ENCODE measurements around the gene MON1A.

The MON1A gene

DNA sequence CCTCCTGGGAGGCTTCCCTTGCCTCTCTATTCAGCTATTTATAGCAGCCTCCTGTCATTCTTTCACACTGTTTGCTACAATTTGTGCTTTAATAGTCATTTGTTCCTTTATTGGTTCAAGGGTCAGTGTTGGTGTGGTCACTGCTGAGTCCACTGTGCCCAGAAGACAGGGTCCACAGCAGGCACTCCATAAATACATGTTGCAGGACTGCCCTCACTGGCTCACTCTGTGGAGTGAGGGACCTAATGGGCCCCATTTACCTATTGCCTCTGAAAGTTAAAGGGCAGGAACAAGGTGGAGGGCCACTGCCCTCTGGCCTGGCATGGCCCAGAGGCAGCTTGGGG, 42.7 kb downstream of the MON1A start:
- DNase-seq, result no peak

DNA sequence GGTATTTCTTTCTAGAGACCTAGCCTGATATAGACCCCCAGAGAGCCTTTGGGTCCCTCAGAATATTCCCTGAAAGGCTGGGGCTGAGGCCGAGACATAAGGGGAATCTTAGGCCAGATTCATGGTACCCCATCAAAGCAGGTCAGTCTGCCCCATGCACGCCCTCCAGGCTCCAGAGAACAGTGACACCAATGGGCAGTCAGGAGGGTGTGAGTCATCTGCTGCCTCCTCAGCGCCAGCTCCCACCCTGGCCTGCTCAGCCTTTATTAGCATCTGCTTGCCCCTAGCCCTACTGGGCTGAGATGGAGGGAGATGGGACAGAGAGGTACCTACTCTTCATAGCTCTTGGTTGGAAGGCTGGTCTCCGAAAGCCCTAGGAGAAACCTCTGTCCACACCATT, 45.6 kb downstream of the MON1A start:
- DNase-seq, result no peak

DNA sequence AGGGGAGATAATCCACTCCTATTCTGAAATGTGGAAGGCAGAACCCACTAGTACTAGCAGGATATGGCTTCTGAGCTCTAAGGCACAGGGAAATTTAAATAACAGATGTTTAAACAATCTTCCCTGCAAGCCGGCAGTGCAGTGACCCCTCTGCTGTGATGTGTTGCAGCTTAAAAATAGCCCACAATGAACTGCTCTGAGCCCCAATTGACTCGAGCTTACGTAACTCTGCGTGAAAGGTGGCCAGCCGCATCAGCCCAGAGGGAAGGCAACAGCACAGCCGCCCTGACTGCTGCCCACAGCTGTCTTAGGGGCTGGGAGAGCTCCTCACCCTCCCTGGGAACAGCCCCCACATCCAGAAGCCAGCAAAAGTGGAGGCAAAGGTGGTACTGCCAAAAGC, 47.4 kb downstream of the MON1A start:
- DNase-seq, result no peak

DNA sequence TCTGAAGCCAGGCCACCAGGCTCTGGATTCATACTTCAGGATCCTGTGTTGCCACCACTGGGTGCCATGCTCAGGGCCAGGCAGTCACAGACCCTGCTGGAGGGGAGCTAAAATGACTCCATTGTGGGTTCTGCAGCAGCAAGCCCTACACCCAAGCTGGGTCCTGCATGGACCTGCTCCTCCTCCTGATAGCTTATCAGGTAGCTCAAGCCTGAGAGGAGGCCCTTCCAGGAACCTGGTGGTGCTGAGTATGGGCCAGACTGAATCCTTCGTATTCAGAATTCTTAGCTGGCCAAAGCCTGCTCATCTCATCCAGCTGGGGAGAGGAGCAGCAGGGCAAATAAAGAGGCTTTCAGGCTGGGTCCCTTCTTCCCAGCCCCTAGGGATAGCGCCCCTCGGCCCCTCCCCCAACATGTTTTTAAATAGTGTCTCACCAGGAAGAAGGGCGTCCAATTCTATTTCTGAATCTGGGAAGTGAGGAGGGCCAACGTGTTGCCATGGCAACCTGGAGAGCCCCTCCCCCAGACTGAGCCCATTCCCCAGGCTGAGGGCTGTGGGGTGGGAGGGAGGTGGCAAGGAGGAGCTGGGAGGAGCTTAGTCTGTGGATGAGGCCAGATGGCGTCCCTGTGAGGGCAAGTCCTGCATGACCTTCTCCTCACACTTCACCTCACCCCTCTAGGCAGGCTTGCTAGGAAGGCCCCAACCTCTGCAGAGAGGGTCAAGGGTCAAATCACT, 48.9 kb downstream of the MON1A start:
- DNase-seq, result no peak

DNA sequence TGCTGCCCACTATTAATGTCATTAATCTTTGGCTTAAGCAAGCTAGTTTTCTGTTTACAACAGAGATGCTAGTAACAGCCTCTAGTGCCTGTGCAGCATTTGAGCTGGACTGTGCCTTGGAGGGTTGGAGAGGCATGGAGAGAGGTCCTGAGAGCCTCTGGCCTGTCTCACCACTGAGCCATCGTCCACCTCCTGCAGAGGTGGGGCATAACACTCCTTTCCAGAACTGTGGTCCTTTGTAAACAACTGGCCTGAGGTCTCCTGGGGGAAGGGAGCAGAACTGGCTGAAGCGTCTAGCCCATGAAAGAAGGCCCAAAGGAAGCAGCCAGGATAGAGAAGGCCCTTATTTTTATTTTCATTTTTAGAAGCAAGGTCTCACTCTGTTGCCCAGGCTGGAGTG, 49.9 kb downstream of the MON1A start:
- no peak for DNase-seq

DNA sequence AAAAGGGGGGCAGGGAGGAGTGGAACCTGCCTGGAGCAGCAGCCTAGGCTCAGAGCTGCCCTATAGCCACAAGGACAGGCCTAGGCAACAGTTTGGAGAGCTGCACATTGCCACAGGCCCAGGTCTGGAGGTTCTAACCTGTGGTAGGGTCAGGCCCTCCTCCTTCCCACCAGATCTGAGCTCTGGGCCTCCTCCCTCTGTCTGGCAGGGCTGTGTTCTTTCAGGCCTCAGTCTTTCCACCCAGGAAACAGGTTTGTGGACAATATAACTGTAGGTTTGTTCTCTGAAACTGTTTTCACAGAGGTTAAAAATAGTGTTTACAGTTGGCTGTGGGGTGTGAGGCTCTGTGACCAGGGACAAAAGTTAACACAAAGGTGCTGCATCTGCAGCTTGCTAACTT, 50.9 kb downstream of the MON1A start:
- no peak for DNase-seq

DNA sequence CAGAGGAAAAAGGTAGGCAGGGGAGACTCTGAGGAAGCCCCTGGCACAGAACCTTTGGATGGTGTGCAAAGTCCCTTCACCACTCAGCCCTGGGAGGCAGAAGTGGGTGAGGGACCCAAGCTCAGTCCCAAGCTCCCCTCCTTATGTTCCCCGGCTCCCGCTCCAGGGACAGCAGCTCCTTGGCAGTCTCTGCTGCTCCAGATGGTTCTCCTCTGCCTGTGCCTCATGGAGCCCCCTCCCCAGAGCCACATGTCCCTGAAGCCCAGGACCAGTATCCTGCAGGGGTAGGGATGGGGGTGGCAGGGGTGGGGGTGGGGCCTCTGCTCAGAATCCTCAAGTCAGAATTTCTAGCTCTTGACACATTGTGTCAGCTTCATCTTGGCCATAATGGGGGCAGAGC, 51.9 kb downstream of the MON1A start:
- DNase-seq, result no peak

DNA sequence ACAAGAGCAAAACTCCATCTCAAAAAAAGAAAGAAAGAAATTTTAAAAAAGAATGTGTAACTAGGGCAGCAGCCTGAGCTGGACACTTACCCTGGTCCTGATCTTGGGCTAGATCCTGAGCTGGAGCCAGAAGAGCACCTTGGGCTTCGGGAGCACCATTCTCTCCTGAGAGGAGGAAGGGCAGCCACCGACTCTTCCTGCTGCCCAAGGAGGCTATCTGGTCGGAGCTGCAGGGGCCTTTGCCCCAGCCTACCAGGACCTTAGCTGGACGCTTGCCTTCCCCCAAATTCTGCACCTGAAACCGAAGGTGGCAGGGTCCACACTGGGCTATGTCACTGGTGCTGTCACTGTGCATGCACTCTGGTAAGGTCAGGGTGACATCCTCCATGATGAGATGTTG, 53.0 kb downstream of the MON1A start:
- no peak for DNase-seq

DNA sequence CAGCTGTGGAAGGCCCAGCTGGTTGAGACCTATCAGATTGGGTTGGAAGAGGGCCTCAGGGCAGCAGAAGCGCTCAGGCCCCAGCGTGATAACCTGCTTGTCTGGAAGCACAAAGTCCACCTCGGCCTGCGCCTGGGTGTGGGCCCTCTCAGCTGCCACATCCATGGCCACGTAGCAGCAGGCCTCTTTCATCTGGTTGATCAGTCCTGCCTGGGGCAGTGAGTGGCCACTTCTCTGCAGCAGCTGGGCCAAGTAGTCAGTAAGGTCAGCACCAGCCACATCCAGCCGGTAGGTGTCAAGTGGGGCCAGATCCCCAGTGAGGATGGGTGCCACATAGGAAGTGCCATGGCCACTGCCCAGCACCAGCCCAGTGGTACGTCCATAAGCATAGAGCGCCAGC, 56.0 kb downstream of the MON1A start:
- DNase-seq, result no peak

DNA sequence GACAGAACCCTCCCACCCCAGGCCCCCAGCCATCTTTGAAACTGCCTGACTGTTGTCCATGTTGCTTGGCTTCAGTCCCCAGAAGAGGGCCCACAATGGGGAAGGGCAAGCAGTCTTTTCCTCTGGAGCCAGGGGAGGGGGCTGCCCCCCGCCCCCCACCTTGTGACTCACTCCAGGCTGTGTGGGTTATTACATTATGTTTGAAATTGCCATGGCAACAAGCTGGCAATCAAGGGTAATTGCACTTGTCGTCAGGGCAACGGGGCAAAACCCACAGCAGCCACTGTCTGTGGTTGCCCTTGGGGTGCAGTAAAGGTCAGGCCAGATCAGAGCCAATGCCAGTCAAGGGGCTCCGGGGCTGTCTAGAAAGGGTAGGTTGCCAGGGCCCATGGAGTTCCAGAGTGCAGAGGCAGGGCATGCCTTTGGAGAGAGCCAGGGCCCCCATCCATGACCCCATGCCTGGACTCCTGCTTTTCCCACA, 56.8 kb downstream of the MON1A start:
- no peak for DNase-seq

DNA sequence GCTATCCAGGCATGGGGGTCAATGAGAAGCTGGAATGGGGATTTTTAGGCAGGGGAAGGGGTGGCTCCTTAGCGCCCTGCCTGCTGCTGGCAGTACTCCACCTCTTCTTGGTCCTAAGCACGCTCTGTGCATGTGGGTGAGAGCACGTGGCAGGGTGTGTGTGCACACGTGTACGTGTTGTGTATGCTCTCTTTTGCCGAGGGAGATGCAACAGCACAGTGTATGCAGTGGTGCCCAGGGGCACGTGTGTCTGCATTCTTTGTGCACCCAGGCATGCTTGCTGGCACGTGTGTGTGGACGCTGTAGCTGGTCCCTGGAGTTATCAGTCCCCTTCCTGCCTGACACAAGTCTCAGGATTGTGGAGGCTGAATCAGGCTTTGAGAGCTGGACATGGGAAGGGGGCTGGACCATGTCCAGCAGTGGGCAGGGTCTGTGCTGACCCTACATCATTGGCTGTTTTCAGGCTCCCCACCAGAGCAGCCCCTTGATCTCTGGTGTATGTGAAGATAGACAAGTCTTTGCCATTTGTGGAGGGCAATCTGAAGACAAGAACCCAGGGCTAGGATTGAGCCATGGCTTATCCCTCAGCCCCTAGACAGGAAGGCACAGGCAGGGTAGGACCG, 58.0 kb downstream of the MON1A start:
- no peak for DNase-seq

DNA sequence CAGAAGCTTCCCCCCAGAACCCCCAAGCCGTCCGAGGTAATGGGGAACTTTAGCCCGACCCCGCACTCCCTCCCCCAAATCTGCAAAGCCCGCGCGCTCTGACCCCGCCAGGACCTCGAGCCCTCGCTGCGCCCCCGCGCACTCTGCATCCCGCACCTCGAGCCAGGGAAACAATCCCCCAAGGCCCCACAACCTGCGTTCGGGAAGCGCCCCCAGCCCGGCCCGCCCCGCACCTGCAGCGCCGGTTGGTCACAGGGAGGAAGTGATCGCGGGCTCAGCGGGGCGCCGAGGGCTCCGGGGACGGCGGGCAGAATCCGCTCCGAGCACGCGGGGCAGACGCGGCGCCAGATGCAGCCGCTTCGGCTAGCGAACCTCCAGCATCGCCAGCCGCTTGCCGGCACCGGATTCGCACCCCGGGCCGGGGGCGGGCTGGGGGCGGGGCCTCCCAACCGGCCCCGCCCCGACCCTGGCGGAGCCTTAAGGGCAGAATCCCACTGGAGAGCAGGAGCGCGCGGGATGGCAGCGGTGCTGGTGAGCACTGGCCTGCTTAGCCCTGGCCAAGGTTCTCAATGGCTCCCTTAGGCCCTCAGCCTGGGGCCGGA, 60.0 kb downstream of the MON1A start, which contains the start of gene CAMKV:
TSS of gene CAMKV (minus strand) at position 382 of the 602 bp plus-strand sequence. CDS start 7,518 bp downstream, outside the sequence.
- DNase-seq, result no peak

DNA sequence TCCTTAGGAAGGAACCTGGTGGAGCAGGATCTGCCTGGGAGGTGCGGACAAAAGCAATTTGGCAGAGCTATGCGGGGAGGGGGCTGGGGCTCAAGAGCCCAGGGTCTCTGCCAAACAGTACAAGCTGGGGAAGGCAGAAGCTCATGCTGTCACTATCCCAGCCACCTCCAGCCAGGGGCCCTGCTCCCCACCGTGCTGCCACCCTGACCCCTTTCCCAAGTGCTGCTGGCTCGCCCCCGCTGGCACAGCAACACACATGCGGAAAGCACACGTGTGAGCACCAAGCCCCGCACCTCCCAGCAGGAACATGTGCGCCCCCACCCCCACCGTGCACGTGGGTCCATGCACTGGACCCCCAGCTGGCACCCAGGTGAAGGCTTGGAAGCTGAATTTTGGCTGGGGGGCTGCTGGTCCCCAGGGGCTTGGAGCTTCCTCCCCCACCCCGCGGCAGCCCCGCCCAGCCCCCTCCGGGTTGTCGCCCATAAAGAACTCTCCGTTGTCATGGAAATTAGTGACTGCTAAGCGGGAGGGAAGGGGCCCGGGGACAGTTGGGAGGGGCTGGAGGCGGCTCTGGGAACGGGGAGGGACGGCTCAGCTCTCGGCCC, 60.6 kb downstream of the MON1A start:
- DNase-seq, result no peak

DNA sequence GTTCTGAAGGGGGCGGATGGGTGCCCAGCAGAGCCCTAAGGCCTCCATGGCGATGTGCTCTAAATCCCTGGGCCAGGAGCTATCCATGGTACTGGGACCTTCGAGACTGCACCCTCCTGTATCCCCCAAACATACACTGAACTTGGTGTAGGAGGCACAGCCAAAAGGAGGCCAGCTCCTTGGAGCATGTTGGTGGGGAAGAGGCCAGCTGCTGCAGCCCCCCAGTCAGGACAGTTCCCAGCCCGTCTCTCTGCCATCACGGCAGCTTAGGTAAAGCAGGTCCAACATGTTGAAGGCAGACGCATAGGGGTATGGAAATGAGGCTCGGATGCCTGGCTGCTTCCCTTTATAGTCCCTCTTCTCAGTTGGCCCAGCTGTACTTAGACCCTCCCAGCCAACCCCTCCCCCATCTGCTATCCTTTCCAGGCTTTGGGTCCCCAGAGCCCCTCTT, 61.7 kb downstream of the MON1A start:
- no peak for DNase-seq

DNA sequence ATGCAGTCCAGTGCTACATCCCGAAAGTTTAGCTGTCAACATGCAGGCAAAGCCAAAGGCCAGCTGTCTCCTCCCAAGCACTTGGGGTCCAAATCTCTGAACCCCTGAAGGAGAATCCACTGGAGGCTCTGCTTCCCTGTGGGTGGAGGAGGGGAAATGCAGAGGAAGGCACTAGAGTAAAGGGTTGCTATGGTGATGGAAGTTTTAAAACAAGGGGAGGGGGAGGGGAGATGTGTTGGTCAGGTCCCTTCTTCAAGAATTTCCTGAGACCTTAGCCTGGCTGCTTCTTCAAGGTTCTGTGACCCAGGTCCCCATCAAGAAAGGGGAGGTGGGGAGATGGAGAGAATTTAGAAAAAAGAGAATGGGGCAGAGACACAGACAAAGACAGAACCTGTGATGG, 62.2 kb downstream of the MON1A start:
- no peak for DNase-seq

DNA sequence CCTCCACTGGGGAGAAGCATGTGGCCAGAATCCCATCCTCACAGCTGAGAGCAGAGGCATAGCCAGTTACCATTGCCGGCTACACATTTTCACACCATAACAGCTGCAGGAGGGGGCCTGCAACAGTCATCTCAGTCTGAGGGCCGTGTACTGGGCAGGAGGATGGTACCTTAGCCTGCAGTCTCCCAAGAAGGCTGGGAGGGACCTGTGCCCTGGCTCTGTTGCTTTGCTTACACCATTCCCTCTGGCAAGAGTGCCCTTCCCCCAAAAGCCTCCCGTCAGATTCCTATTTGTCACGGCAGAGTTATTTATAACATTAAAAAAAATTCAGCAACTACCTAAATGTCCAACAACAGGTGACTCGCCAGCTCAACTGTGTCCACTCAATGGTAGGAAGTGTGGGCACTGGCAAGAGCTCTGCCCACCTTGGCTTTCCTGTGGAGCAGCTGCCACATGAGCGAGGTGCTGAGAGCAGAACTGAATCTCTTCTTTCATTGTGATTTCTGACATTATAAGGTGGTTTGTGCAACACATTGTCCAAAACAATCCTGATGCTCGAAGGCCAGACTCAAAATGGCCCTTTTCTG, 64.3 kb downstream of the MON1A start:
- DNase-seq, result no peak

DNA sequence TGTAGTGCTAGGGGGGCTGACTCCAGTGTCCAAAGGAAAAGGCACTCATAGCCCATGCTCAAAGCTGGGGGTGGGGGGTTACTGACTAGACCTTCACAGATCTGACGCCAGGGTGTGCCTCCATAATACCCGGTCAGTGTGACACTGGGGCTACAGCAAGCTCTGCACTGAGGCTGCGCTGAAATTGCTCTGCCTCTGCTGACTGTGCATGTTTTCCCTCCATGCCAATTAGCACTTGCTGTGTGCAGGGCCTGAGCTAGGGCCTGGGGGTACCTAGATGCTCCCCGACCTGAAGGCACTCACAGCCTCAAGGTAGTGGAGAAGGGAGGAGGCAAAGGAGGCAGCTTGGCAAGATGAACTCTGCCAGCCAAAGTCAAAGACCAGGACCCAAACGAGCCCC, 65.1 kb downstream of the MON1A start:
- DNase-seq, result no peak

DNA sequence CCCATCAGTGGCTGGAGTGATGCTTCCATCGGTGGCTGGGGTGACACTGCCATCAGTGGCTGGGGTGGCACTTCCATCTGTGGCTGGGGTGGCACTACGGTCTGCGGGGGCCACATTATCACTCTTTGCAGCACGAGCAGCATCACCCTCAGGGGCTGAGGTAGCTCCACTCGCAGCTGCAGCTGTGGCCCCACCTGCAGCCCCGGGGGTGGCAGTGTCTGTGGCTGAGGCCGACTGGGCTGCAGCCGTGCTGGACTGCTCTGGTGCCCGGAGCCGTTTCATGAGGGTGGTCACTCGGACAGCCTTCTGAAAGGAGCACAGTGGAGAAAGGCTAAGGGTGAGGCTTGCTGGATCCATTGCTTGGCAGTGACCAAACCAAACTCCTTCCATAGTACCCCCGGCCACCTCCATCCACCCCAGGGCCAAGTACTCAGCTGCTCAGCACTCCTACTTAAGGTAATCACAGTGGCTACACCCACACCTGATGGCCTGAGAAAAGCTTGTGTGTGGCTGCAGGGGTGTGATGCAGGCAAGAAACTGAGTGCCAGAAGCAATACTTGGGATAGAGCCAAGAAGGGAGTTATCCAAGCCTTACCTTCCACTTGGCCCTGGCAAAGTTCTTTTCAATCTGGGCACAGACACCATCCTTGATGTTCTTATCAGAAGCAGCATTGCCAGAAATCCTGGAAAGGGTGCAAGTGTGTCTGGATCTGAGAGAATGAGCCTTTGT, 69.9 kb downstream of the MON1A start:
- DNase-seq, result no peak

Data from NCI-H774 (cell line).